GM19238 (cell line): ENCODE data around the gene CATSPERD.
"Not testable (repeated sequence)": the region's sequence is repeated elsewhere in the genome, so short reads cannot be mapped to it uniquely, and the experiment has no call there.

Experiments used
- DNase-seq: peaks from one replicate; pipeline ENCODE4 v3.0.0; 2011; ENCODE audit warnings: low spot score; ENCODE audit not compliant: insufficient read length

CATSPERD gene

DNA sequence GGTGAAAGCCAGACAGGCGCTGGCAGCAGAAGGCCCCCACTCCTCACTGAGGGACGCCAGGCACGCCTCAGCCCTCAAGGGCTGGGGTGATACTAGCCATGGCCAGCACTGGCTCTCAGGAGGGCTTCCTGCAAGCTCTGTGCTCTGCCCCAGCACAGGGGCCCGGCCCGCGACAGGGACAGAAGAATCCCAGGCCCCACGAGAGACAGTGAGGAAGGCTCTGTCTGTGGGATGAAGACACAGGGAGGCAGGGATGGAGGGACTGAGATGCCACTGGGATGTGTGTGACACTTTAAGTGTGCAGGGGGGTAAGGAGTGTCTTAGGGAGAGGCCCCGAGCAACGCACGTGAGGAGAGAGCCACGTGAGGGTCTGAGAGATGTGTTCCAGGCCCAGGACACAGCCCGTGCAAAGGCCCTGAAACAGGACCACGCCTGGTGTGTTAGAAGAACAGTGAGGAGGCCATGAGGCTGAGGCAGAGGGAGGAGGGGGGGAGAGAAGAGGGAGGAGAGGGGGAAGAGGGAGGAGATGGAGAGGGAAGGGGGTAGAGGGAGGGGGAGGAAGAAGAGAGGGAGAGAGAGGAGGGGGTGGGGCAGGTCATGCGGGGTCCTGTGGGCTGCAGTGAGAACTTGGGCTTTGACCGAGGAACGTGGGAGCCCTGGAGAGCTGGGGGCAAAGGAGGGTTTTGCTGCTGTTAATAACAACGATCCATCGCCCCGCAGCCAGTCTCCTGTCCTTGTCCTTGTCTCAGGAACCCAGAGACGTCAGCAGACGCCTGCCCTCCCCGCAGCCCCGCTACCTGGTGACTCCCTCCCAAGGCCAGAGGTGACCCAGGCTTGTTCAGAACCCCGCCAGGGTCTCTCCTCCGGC, 23.2 kb upstream of the CATSPERD start:
- no peak for DNase-seq

DNA sequence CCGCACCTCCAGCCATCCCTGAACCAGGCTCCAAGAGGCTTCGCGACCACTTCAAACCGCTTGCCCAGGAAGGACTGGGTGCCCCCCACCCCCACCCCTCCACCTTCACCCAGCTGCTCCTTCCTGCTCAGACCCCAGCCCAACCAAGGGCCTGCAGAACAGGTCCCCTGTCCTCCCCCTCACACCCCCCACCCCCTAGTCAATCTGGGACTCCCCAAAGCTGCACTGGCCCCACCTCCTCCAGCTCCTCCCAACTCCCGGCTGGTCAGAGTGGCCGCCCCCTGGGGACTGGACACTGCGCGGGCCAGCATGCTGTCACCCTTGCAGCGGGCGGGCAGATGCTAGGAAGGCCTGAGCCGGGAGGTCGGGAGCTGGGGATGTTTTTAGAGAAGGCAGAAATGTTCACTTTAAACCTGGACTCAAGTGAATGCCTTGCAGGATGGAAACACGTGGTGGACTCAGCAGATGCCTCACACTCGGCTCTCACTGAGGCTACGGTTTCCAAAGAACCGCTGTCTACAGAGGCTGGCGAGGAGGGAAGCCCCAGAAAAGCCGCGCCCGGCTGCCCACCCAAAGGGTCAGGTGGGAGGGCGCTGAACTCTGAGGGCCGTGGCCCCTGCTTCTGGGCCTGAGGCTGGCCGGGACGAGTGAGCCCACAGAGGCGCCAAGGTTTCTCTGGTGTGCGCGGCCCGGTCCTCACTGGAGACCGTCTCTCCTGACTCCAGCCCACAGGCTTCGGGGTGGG, 22.4 kb upstream of the CATSPERD start:
- no peak for DNase-seq

DNA sequence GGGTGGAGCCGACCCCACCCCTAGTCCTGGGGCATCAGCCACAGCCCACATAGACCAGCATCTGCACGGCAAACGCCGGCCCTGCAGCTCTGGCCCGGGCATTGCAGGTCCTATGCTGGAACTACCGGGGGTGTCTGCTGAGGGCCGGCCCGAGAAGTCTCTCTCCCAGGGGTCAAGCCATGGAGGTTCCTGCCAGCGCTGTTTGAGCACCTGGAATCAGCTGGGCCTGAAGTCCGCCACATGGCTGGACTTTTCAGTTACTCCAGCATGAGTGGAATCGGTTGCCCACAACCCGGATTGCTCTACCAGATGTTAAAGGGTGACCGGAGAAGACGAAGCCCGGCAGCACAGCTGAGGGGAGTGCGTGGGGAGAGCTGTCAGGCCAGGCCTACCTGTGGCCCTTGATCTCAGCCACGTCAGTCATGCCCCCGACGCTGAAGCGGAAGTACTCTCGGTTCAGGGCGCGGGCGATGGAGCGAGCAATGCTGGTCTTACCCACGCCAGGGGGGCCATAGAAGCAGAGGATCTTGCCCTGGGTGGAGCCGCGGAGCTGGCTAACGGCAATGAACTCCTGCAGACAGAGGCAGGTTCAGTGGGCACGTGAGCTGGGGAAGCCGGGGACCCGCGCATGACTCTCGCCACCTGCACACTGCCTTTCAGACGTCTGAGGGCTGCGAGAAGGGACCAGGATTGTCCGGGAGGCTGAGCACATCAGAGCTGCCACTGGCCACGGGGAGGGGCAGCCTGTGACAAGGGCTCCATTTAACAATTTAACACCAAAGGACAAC, 21.6 kb upstream of the CATSPERD start:
- no peak for DNase-seq

DNA sequence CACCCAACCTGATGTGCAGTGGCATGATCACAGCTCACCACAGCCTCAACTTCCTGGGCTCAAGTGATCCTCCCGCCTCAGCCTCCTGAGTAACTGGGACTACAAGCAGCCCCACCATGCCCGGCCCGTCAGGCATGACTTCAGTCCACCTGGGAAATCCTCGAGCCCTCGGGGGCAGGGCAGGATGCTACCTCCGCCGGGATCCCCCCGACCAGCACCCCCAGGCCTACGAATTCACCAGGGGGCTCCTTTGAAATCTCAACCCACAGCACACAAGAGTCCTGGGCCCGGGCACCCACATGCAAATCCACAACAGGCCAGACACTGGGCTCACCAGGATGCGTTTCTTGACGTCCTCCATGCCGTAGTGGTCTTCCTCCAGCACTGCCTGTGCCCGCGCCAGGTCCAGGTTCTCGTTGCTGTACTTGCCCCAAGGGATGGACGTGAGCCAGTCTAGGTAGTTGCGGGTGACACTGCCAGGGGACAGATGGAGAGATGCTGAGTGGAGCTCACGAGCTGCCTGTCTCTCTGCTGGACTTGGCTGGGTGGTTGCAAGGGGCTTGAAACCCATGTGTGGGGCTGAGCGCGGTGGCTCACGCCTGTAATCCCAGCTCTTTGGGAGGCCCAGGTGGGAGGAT, 19.9 kb upstream of the CATSPERD start:
- DNase-seq: no peak

DNA sequence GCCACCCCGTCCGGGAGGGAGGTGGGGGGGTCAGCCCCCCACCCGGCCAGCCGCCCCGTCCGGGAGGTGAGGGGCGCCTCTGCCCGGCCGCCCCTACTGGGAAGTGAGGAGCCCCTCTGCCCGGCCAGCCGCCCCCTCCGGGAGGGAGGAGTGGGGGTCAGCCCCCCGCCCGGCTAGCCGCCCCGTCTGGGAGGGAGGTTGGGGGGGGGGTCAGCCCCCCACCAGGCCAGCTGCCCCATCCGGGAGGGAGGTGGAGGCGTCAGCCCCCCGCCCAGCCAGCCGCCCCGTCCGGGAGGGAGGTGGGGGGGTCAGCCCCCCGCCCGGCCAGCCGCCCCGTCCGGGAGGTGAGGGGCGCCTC, 18.4 kb upstream of the CATSPERD start:
- DNase-seq: not testable (repeated sequence)

DNA sequence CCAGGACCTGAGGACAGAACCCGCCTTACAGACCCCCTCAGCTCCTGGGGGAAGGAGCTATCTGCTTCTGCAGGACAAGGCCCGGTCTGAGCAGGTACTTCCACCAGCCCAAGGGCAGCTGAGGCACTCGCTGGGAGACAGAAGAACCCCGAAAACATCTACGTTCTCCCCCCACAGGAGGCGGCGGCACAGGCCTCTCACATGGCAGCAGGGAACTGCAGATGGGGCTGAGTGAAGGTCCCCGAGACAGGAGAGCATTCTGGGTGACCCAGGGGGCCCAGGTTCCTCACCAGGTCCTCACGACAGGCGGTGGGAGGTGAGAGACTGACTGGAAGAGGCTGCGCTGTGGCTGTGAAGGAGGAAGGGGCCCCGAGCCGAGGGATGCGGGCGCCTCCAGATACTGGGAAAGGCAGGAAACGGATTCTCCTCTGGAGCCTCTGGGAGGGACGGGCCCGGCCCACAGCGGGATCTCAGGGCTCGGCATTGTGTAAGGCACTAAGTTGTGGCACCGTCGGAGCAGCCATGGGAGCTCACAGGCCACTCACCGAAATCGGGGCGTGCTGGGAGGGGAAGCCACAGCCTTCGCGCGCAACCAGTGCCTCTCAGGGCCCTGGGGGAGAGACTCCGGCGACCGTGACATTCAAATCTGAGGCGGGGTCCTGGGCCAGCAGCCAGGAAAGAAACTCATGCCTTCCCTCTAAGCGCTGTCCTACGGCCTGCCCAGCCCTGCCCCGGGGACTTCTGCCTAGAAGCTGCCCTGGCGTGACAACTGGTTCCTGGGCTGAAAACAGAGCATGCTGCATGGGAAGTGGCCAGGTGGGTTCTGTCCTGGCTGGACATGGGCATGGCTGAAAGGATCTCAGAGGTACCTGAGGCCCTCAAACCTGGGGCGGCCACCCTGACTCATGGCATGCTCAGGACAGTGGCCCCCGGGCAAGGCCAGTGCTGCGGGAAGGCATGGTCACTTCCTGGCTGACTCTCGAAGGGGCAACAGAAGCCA, 16.3 kb upstream of the CATSPERD start:
- no peak for DNase-seq

DNA sequence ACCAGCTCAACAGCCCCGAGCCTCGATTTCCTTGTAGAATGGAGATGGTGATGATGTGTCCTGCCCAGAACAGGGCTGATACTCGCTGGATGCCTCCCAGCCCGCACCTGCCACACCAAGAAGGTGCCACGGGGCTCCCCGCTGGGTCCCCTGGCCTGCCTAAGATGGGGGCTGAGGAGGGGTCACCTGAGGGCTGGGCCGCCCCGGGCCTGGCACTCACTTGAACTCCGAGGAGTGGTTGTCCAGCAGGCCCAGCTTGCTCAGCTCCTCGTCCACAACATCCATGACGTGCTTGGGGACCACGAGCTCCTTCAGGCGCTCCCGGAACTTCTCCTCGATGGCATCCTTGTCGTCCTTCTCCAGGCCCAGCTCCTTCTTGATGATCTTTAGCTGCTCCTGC, 14.9 kb upstream of the CATSPERD start:
- DNase-seq: no peak

DNA sequence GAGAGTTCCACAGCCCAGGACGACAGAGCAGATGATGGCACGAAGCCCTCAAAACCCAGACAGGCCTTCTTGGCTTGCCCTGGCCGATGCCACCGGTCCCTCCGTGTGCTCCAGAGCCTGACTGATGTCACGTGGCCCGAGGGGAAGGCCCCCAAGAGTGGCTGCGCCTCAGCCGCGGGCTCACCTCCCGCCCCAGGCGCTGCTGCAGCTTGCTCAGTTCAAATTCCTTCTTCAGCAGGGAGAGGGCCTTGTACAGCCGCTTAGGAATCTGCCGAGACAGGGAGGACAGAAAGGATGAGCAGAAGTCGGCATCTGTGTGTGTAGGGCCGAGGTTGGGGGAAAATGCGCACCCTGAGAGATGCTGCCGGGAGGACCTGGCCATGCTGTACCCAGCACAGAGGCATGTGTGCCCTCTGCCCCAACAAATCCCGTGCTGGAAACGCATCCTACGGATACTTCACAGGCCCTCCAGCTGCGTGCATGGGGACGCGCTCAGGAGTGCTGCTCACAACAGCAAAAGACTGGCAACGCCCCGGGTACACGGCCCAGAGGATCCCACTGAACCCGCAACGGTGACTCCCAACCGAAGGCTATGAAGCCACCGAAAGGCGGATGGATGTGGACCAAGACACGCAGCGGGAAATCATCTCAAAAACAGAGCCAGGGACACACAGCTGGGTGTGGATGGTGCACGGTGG, 13.4 kb upstream of the CATSPERD start:
- no peak for DNase-seq

DNA sequence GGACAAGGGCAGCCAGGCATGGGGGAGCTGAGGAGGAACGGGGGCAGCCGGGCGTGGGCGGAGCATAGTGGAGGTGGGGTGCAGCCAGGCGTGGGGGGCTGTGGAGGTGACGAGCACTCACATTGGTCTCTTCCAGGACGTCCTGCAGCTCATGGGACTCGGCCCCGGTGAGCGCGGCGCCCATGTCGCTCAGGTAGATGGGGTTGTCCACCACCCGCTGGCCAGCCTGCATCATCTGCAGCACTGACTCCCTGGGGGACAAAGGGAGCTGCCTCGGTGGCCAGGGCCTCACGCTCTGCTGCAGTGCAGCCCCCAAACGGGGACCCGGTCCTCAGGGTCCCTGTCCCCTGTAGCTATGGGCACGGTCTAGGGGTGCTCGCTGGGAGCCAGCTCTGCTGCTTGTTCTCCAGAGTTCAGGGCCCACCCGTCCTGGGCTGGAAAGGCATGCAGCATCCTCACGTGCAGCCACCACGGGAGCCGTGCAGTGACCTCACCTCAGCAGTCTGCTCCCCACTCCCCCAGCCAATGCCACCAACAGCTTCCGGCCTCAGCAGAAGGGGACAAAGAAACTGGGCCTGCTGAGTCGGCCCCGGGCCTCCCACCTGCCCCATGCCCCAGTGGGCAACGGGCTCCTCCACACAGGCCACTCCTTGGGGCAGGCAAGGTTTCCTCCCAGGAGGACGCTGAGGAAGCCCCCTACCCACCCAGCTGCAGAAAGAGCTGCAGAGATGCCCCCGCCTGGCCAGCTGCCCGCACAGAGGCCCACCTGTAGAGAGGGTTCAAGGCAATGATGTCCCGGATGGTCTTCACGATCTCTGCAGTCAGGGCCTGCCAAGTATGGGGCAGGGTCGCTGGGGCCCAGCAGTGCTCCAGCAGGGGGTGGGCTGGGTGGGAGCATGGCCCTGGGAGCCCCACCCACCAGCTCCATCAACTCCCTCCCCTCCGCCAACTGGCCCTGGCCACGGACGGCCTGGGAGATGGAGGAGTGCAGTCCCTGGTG, 12.6 kb upstream of the CATSPERD start:
- DNase-seq: no peak

DNA sequence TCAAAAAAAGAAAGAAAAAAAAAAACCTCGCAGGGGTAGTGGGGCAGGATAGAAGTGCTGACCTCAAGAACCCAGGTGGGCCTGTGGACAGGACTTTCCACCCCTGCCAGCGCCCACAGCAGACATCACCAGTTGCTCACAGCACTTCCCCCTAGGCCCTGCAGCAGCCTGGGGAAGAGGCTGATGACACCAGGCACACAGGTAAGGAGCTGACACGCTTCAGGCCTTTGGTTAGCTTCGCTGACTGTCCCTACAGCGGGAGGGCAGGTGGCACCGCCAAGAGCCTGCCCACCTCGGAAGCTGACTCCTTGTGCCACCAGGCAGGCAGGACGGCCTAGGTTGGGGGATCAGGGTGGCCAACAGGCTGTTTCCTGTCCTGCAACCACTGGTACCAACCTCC, 9.4 kb upstream of the CATSPERD start:
- DNase-seq: no peak

DNA sequence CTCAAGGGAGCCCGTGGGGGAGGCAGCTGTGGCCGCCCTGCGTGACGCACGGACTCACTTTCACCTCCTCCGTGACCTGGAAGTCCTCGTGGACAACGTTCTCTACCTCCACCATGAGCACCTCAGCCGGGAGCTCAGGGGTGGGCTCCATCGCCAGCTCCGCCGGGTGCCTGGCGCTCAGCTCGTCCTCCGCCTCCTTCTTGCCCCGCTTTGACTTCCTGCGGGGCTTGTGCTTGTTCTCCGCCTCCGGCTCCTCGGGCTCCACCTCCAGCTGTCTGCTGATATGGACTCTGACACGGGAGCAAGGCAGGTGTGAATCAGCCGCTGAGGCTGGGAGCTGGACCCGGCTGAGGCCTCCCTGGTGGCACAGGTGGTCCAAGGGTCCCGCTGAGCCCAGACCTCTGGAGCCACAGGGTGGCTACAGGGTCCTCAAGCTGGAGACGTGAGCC, 8.7 kb upstream of the CATSPERD start:
- DNase-seq: no peak

DNA sequence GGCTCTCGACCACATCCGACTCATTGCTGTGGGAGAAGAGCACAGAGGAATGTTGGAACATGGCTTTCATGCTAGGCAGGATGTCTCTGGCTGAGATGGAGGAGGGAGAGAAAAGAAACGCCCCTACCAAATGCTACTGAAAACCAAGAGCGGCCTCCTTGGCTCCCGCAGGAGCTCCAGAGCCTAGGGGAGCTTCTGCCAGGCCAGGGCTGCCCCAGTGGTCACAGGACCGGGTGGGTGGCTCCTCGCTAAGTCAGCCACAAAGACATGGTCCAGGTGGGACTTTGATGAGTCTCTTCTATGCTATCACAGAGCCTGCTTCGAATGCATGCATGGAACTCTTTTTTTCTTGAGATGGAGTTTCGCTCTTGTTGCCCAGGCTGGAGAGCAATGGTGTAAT, 7.2 kb upstream of the CATSPERD start:
- DNase-seq: no peak

DNA sequence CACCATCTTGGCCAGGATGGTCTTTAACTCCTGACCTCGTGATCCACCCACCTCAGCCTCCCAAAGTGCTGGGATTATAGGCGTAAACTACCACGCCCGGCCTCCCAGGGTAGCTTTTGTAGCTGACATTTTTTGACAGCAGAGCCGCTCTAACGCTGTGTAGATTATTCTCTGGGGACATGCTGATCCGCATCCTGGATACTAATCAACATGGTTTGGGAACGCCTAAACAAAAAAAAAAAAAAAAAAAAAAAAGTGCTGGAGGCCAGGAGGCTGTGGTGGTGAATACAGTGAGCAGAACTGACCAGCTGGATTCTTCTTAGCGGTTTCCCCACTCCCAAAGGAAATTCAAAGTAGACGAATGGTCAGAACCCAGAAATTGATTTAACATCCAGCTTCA, 5.6 kb upstream of the CATSPERD start:
- DNase-seq: no peak

DNA sequence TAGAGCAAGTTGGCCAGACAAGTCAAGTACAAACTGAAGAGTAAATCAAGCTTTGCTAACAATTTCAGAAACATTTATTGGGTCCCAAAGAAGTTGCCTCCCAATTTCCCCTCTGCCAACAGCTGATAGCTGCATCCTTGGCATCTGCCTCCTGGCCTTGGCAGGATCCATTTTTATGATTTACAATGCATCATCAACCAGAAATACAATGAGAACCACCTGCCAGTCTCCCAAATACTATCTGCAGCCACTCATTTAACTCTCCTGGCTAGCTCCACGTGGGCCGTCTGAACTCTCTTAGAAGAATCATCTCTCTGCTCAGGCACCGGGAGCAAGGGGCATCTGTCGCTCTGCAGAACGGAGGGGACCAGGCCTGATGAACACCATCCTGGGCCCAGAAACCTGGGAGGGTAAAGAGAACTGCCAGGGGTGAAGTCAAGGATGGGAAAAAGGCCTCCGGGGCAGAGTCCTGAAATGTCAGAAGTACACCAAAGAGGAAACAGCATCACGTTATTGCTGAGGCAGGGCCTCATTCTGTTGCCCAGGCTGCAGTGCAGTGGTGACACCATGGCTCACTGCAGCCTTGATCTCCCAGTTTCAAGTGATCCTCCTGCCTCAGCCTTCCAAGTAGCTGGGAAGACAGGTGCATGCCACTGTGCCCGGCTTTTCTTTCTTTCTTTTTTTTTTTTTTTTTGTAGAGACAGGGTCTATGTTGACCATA, 3.1 kb upstream of the CATSPERD start:
- DNase-seq: no peak

DNA sequence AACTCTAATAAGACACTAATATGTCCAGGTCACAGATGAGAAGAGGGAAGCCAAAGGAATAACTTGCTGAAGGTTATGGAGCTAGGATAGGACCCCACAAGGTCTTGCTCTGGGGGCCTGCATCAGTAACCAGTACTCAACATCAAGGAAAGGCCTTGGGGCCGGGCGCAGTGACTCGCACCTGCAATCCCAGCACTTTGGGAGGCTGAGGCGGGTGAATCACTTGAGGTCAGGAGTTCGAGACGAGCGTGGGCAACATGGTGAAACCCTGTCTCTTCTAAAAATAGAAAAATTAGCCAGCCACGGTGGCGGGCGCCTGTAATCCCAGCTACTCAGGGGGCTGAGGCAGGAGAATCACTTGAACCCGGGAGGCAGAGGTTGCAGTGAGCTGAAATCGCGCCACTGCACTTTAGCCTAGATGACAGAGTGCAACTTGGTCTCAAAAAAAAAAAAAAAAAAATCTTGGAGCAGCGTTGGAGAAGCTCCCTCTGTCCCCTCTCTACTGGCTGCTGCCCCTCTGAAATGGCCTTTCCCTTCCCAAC, 2.3 kb upstream of the CATSPERD start:
- no peak for DNase-seq

DNA sequence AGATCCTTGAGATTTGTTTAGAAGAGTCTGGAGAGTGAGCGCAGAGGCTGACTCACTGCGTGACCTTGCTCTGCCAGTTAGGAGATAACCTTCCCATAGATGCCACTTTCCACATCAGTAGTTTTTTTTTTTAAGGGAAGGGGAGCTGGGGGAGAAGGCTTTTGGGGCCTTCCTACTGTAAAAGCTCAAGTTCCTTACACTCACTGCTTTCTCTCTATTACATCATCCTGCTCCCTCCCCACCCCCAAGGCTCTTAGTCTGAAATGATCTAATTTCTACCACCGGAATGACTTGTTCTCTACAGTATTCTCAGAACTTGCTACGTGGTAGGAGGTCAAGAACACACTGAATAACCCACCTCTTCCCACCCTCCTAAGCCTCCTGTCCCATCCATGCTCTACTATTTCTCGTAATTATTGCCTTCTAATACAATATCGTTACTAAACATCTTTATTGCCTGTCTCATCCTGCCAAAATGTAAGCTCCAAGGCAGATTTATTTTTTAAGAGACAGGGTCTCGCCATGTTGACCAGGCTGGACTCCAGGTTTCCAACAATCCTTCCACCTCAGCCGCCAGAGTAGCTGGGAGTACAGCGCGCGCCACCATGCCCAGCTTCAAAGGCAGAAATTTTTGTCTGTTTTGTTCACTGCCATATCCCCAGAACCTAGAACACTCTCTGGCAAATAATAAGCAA, 1.7 kb upstream of the CATSPERD start:
- no peak for DNase-seq
